Measurements from ENCODE around the gene CDC25A. TPM values are rescaled to one million over a fixed set of nuclear protein-coding genes. Genes with fewer than 3 reads are reported as not detected.

The CDC25A gene
- polyA plus RNA-seq, 4 donors = 0.27 to 5.7 (median 4.5) TPM

- WGBS, 3 donors = 51 to 80% (median 60%) methylated on average over 2 of the region's 2 CpGs
- Histone ChIP-seq H3K36me3 (ENCODE audit: control insufficient read depth in 3 of 3, insufficient read depth in 2 of 3, low read depth in 1 of 3, low read length in 3 of 3) (no peaks in the 10 kb centered on the region), H3K27ac (ENCODE audit: low read depth in 1 of 3, low read length in 2 of 3) (peak overlapping the region in 2 of 3 donors; percentile 36 to 65), H3K27me3 (ENCODE audit: control insufficient read depth in 3 of 3, insufficient read depth in 3 of 3, low read length in 3 of 3) (no peaks in the 10 kb centered on the region), H3K4me3 (ENCODE audit: low read depth in 1 of 3, low read length in 3 of 3) (no peak overlapping the region), H3K9me3 (ENCODE audit: control insufficient read depth in 2 of 2, insufficient read depth in 1 of 2, low read depth in 1 of 2, low read length in 1 of 2) (no peaks in the 10 kb centered on the region), H3K4me1 (ENCODE audit: control insufficient read depth in 3 of 3, insufficient read depth in 2 of 3, low read depth in 1 of 3, low read length in 2 of 3) (peaks cover 0 to 4% (median 0%) of the 10 kb centered on the region in 3 donors)
- DNase-seq (no peak), FAIRE-seq (no peak)
Observed at GRCh38 chr3:48129921-48130320, 58.3 kb downstream of the CDC25A start.

- Histone ChIP-seq H3K27ac (ENCODE audit: low read depth in 1 of 3, low read length in 2 of 3) (no peak overlapping the region), H3K4me3 (ENCODE audit: low read depth in 1 of 3, low read length in 3 of 3) (no peak overlapping the region), H3K27me3 (ENCODE audit: control insufficient read depth in 3 of 3, insufficient read depth in 3 of 3, low read length in 3 of 3) (no peaks in the 10 kb centered on the region), H3K9me3 (ENCODE audit: control insufficient read depth in 2 of 2, insufficient read depth in 1 of 2, low read depth in 1 of 2, low read length in 1 of 2) (no peaks in the 10 kb centered on the region), H3K4me1 (ENCODE audit: control insufficient read depth in 3 of 3, insufficient read depth in 2 of 3, low read depth in 1 of 3, low read length in 2 of 3) (peaks cover 0 to 4% (median 0%) of the 10 kb centered on the region in 3 donors), H3K36me3 (ENCODE audit: control insufficient read depth in 3 of 3, insufficient read depth in 2 of 3, low read depth in 1 of 3, low read length in 3 of 3) (no peaks in the 10 kb centered on the region)
- no peak for FAIRE-seq
- DNase-seq = no peak
- 82 to 100% (median 91%) methylated on average over 1 of the region's 1 CpG for WGBS, 3 donors
Observed at GRCh38 chr3:48128774-48129173, 59.4 kb downstream of the CDC25A start.

GRCh38 chr3:48125886-48126622 is 62.2 kb downstream of the CDC25A start:
- DNase-seq (no peak), FAIRE-seq (no peak)

GRCh38 chr3:48125013-48125705 is 63.1 kb downstream of the CDC25A start:
- Histone ChIP-seq H3K36me3 (ENCODE audit: control insufficient read depth in 3 of 3, insufficient read depth in 2 of 3, low read depth in 1 of 3, low read length in 3 of 3) (no peaks in the 10 kb centered on the region), H3K27ac (ENCODE audit: low read depth in 1 of 3, low read length in 2 of 3) (no peak overlapping the region), H3K9me3 (ENCODE audit: control insufficient read depth in 2 of 2, insufficient read depth in 1 of 2, low read depth in 1 of 2, low read length in 1 of 2) (no peaks in the 10 kb centered on the region), H3K4me1 (ENCODE audit: control insufficient read depth in 3 of 3, insufficient read depth in 2 of 3, low read depth in 1 of 3, low read length in 2 of 3) (no peaks in the 10 kb centered on the region), H3K4me3 (ENCODE audit: low read depth in 1 of 3, low read length in 3 of 3) (no peak overlapping the region), H3K27me3 (ENCODE audit: control insufficient read depth in 3 of 3, insufficient read depth in 3 of 3, low read length in 3 of 3) (no peaks in the 10 kb centered on the region)
- FAIRE-seq (no peak), DNase-seq (no peak)
- 73 to 74% (median 73%) methylated on average over 8 of the region's 8 CpGs for WGBS, 3 donors

More at GRCh38 chr3:48125886-48126622, 62.2 kb downstream of the CDC25A start:
- Histone ChIP-seq H3K9me3 (ENCODE audit: control insufficient read depth in 2 of 2, insufficient read depth in 1 of 2, low read depth in 1 of 2, low read length in 1 of 2) (no peaks in the 10 kb centered on the region), H3K4me1 (ENCODE audit: control insufficient read depth in 3 of 3, insufficient read depth in 2 of 3, low read depth in 1 of 3, low read length in 2 of 3) (peaks cover 0 to 1% (median 0%) of the 10 kb centered on the region in 3 donors), H3K27ac (ENCODE audit: low read depth in 1 of 3, low read length in 2 of 3) (no peak overlapping the region), H3K27me3 (ENCODE audit: control insufficient read depth in 3 of 3, insufficient read depth in 3 of 3, low read length in 3 of 3) (no peaks in the 10 kb centered on the region), H3K36me3 (ENCODE audit: control insufficient read depth in 3 of 3, insufficient read depth in 2 of 3, low read depth in 1 of 3, low read length in 3 of 3) (no peaks in the 10 kb centered on the region), H3K4me3 (ENCODE audit: low read depth in 1 of 3, low read length in 3 of 3) (no peak overlapping the region)
- 91 to 94% (median 94%) methylated on average over 9 of the region's 9 CpGs for WGBS, 3 donors

- H3K36me3 ChIP-seq (ENCODE audit: control insufficient read depth in 3 of 3, insufficient read depth in 2 of 3, low read depth in 1 of 3, low read length in 3 of 3) = no peaks in the 10 kb centered on the region
- H3K27me3 ChIP-seq (ENCODE audit: control insufficient read depth in 3 of 3, insufficient read depth in 3 of 3, low read length in 3 of 3) = no peaks in the 10 kb centered on the region
- H3K4me1 ChIP-seq (ENCODE audit: control insufficient read depth in 3 of 3, insufficient read depth in 2 of 3, low read depth in 1 of 3, low read length in 2 of 3) = no peaks in the 10 kb centered on the region
- H3K9me3 ChIP-seq (ENCODE audit: control insufficient read depth in 2 of 2, insufficient read depth in 1 of 2, low read depth in 1 of 2, low read length in 1 of 2) = no peaks in the 10 kb centered on the region
- no peak overlapping the region for H3K27ac ChIP-seq (ENCODE audit: low read depth in 1 of 3, low read length in 2 of 3)
- 85 to 93% (median 86%) methylated on average over 6 of the region's 6 CpGs for WGBS, 3 donors
- H3K4me3 ChIP-seq (ENCODE audit: low read depth in 1 of 3, low read length in 3 of 3) = no peak overlapping the region
- DNase-seq (no peak), FAIRE-seq (no peak)
Observed at GRCh38 chr3:48123346-48123745, 64.9 kb downstream of the CDC25A start.

- Histone ChIP-seq H3K27me3 (ENCODE audit: control insufficient read depth in 3 of 3, insufficient read depth in 3 of 3, low read length in 3 of 3) (no peaks in the 10 kb centered on the region), H3K27ac (ENCODE audit: low read depth in 1 of 3, low read length in 2 of 3) (no peak overlapping the region), H3K36me3 (ENCODE audit: control insufficient read depth in 3 of 3, insufficient read depth in 2 of 3, low read depth in 1 of 3, low read length in 3 of 3) (no peaks in the 10 kb centered on the region), H3K4me1 (ENCODE audit: control insufficient read depth in 3 of 3, insufficient read depth in 2 of 3, low read depth in 1 of 3, low read length in 2 of 3) (no peaks in the 10 kb centered on the region), H3K9me3 (ENCODE audit: control insufficient read depth in 2 of 2, insufficient read depth in 1 of 2, low read depth in 1 of 2, low read length in 1 of 2) (no peaks in the 10 kb centered on the region), H3K4me3 (ENCODE audit: low read depth in 1 of 3, low read length in 3 of 3) (no peak overlapping the region)
- WGBS, 3 donors = 85 to 92% (median 89%) methylated on average over 3 to 5 of the region's 5 CpGs
- DNase-seq (no peak), FAIRE-seq (no peak)
Observed at GRCh38 chr3:48122504-48122903, 65.7 kb downstream of the CDC25A start.

DNA sequence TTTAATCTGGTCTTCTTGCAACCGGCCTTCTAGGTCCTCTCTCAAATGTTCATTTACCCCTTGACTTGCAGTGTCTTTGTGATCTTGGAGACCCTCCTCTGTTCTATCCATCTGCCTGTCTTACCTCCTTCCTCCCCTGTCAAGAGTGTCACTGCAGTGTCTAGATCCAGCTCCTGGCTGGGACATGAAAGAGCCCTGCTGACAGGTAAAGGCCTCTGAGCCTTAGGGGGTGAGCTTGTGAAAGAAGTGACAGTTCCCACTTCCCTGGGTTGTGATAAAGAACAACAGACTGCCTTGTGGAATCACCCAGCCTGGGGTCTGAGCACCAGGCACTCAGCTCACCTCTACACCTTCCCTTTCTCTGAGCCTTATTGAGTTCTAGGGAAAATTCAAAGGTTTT is 68.0 kb downstream of the CDC25A start:
- Histone ChIP-seq H3K27ac (ENCODE audit: low read depth in 1 of 3, low read length in 2 of 3) (no peak overlapping the region), H3K9me3 (ENCODE audit: control insufficient read depth in 2 of 2, insufficient read depth in 1 of 2, low read depth in 1 of 2, low read length in 1 of 2) (no peaks in the 10 kb centered on the region), H3K4me3 (ENCODE audit: low read depth in 1 of 3, low read length in 3 of 3) (no peak overlapping the region), H3K4me1 (ENCODE audit: control insufficient read depth in 3 of 3, insufficient read depth in 2 of 3, low read depth in 1 of 3, low read length in 2 of 3) (no peaks in the 10 kb centered on the region), H3K27me3 (ENCODE audit: control insufficient read depth in 3 of 3, insufficient read depth in 3 of 3, low read length in 3 of 3) (no peaks in the 10 kb centered on the region), H3K36me3 (ENCODE audit: control insufficient read depth in 3 of 3, insufficient read depth in 2 of 3, low read depth in 1 of 3, low read length in 3 of 3) (no peaks in the 10 kb centered on the region)
- FAIRE-seq (no peak), DNase-seq (no peak)
- WGBS, 3 donors = 95 to 100% (median 95%) methylated on average over 1 of the region's 1 CpG

- Histone ChIP-seq H3K4me3 (ENCODE audit: low read depth in 1 of 3, low read length in 3 of 3) (no peak overlapping the region), H3K27me3 (ENCODE audit: control insufficient read depth in 3 of 3, insufficient read depth in 3 of 3, low read length in 3 of 3) (no peaks in the 10 kb centered on the region), H3K27ac (ENCODE audit: low read depth in 1 of 3, low read length in 2 of 3) (peak overlapping the region in 1 of 3 donors; percentile 22), H3K9me3 (ENCODE audit: control insufficient read depth in 2 of 2, insufficient read depth in 1 of 2, low read depth in 1 of 2, low read length in 1 of 2) (no peaks in the 10 kb centered on the region), H3K4me1 (ENCODE audit: control insufficient read depth in 3 of 3, insufficient read depth in 2 of 3, low read depth in 1 of 3, low read length in 2 of 3) (no peaks in the 10 kb centered on the region), H3K36me3 (ENCODE audit: control insufficient read depth in 3 of 3, insufficient read depth in 2 of 3, low read depth in 1 of 3, low read length in 3 of 3) (no peaks in the 10 kb centered on the region)
- WGBS, 3 donors = 69 to 71% (median 70%) methylated on average over 4 of the region's 4 CpGs
- DNase-seq (peak in 1 of 2 donors; percentile 17), FAIRE-seq (no peak)
Observed at GRCh38 chr3:48119505-48120193, 68.6 kb downstream of the CDC25A start.

All from small intestine (tissue), 7 donors.